HG03097 (cell line): ENCODE results near the gene CTDSP2.

Experiments used
- ATAC-seq: cut with Tn5 transposase; IDR thresholded peaks from one replicate; pipeline ENCODE4 v1.9.1; 2021; ENCODE audit not compliant: unreplicated experiment, low FRiP score

Gene CTDSP2

DNA sequence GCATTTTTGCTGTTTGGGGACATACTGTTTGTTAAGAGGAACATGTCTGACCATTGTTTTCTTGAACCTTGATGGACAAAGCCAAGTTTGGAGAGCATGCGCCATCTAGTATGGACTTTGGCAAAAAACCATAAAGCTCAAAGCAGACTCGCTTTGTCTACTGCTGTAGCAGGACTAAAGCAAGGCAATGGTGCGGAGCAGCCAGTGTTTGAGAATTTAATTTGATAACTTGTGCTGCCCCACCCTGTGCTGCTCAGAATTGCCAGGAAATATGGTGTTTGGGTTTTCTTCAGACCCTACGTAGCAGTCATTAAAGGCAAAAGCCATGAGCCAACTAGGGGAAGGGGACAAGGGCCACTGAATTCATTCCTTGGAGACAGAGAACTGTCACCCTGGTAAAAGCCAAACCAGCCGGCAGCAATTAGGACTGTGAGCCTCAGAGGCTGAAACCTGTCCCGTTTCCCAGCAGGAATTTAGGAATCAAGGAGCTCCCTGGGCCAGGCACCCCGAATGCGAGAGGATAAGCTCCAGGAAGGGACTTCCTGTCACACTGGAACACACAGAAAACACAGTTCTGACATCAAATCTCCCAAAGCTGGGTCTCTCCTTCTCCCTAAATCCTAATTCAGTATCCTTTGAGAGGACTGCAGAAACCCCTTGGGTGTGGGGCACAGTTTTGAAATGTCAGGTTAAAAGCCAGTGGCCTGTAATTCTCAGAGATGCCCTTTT, 29.1 kb downstream of the CTDSP2 start:
- ATAC-seq, result no peak

DNA sequence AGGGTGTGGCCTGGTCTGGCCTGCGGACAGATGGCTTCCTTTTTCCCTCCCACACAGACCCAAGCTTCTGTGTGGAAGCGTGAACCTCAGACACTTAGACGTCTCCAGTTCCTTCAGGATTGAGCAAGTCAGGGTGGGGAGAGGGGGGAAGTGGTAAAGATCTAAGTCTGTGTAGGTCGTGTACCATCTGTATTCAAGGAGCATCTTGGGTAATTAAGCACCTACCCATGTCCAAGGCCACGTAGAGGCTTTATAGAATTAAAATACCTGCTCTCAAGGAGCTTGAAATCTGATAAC, 29.7 kb downstream of the CTDSP2 start:
- ATAC-seq, result no peak

- ATAC-seq, result no peak
These were observed 30.3 kb downstream of the CTDSP2 start for GRCh38 chr12:57816001-57816854.

GRCh38 chr12:57815177-57816000, 31.1 kb downstream of the CTDSP2 start:
- no peak for ATAC-seq

DNA sequence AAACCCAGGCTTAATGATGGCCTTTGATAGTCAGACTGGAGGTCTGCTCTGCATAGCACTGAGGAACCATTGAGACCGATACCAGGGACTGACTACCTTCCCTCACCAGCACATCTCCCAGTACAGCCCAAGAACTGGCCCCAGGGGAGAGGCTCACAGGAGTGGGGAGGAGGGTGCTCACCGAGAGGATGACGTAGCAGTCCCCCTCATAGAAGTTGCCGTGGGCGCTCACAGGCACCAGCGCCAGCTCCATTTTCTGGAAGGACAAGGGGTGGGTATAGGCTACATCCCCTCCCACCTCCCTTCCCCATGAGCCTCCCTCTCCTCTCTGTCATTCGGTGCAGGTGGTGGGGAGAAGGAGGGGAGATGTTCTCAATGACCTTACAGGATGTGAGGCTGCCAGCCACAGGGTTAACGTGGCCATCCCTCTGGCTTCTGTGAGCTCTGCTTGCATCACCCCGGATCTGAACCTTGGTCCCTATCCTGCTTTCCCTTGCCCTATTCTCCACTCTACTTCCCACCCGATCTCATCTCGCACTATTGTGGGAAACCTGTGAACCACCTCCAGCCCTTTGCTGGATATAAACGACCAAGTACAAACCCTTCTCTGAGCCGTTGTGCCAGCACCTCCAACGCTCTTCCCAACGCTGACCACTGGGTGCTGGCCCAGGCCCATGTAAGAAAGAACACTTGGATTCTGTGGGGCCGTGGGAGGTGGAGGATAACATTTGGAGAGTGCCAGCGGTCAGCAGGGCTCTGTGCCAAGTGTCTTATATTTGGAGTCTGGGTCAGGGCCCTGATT, 32.4 kb downstream of the CTDSP2 start:
- ATAC-seq, result no peak

DNA sequence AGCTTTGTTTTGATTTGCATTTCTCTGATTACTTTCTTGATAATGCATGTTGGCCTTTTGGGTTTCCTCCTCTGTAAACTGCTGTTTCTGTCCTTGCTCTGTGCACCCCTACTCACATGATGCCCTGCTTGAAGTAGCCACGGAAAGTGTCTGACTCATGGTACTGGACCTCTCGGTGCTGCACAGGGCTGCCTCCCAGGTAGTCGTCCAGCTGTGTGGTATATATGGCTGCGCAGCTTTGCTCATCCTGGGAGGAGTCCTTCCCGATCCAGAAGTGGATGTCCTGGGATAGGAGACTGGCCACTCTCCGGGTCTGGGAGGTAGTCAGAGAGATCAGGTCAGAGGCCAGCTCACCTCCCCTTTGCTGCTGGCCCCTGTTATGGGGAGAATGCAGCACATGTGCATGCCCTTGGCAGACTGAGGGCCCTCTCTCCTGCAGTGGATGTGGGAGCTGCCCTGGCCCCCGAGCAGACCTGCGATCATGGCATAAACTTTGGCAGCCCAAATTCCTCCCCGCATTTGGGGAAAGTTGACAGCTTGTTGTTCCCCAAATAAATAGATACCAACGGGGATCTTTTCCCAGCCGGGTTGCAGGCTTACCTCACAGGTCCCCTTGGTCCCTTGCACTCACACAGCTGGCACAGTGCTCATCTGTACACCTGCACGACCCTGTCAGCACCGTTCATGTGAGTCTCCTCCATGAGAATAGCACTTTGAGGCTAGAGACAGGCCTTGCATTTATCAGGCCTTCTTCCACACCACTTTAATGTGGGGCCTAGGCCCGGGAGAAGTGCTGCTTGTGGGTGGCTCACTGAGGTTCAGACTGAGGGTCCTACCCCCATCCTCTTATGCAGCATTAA, 33.2 kb downstream of the CTDSP2 start:
- ATAC-seq, result no peak

DNA sequence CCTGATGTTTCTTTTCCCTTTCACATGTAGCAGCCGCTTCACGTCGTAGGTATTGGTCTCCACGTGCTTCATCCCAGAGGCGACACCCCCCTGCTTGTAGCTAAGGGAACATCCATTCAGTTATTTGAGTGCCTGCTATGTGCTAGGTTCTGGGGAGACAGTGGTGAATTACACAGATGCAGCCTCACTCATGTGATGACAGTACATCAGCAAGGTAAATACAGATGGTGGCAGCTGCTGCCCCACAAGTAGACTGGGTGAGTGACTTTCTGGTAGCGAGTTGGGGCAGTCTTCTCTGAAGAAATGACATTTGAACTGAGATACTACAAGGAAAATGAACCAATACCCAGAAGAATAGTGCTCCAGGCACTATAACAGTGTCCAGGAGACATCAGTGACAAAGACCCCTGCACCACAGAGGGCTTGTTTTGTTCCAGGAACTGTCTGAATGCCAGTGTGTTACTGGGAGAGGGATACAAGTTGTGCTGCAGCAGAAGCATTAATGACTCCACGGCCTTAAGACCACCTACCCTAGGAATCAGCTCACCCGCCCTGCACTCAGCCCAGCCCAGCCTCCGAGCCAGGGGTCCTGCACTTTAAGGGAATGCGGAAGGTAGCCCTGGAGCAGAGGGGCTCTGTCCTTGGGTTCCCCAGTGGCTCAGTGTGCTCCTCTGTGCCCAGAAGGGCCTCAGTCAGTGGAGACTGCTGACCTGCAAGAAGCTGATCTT, 35.3 kb downstream of the CTDSP2 start:
- no peak for ATAC-seq

DNA sequence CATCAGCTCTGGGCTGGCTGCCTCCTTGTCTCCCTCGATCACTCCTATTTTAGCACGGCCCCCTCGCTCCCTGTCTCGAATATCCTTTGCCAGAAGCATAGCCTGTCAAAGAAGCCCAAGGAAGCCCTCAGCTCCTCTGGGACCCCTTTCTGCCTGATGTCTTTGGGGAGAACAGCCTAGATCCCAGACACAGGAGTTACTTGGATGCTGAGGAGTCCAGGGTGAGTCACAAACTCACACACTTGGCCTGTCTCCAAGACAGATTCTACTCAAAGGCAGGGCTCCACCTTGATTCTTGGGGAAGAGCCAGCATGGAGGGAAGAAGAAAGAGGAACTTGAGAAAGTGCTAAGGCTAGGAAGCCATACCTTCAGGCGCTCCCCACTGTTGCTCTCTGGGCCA, 36.1 kb downstream of the CTDSP2 start:
- ATAC-seq, result no peak

GRCh38 chr12:57809425-57809824, 37.1 kb downstream of the CTDSP2 start:
- ATAC-seq, result no peak

- ATAC-seq, result no peak
These were observed 38.2 kb downstream of the CTDSP2 start for GRCh38 chr12:57808351-57808750.

DNA sequence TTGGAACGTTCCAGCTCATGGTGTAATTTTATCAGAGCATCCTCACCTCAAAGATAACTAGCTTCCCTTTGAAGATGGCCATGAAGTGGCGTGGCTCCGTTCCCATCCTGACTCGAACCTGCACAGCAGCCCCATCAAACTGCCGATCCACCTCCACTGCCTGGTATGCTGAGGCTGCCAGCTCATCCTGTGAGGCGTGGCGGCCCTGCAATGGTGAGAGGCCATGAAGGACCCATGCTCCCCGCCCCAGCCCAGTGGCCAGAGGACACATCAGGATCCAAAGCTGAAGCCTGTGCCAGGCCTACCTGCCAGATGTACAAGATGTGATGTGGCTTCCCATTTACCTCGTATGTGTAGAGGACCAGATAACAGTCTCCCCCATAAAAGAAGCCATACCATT, 39.2 kb downstream of the CTDSP2 start:
- no peak for ATAC-seq

DNA sequence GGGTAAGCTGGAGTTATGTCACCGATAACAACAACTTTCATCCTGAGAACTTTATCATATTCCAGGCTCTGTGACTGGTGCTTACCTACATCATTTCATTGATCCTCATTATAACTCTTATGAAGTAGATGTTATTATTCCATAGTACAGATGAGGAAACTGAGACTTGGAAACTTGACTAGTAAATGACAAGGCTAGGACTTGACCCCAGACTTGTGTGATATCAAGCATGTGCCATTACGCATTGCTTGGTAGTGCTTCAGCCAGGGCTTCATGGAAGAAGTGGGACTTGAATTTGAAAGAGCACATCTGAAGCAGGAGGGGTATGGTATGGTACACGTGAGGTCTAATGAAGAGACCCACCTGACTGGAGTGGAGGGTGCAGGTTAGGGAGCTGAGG, 39.9 kb downstream of the CTDSP2 start:
- ATAC-seq, result no peak

DNA sequence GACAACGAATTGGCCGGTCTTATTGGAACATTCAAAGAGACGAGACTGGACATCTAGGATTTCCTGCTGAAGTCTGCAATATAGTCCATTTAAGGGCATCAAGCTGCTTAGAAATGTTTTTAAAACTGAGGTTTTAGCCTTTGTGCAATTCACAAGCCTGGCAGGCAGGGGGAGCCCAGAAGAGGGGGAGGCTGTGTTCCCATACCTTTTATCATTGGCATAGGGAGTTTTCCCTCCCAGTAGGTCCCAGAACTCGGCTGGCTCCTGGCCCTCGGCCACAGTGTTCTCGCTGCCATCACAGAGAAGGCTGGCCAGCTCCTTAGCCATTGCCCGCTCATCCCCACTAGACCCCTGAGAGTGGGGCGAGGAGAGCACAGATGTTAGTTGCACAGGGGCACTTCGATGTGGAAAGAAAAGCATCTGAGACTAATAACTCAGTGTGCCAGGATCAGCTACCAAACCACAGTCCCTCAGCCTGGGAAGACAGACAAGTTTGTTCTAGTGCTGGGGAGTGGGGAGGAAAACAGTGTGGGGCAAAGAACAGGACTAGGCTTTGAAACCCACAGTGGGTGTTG, 43.1 kb downstream of the CTDSP2 start:
- ATAC-seq, result no peak

DNA sequence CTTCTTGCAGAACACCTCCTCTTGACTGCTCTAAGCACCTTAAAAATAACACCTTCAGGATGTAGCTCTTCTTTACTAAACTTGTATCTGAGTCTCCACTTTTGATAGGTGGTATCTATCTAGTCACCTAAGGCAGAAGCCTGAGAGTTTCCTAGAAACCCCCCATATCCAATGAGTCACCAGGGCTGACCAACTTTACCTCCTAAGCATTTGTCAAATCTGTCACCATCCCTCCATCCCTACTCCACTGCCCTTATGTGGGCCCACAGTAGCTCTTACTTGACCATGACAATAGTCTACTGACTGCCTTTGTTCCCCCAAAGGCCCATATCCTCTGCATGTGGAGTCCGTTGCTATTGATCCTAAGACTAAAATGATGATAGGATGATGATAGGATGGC, 43.9 kb downstream of the CTDSP2 start:
- ATAC-seq, result no peak

DNA sequence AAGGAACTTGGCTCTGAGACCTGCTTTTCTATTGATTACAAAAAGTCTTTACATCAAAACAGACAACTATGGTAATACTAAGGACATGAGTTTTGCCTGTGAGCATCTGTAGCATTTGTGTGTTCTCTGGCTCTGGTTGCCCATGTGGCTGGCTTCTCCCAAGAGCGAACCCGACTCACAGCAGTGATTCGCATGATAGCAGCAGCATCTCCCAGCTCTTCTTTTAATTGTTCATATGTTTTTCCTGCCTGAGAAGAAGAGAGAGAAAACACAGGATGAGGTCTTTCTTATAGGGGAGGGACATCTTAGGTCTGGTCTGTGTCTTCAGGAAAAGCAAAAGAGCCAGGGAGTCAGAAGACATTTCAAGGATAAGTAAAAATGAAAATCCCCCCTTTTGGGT, 45.6 kb downstream of the CTDSP2 start:
- no peak for ATAC-seq

DNA sequence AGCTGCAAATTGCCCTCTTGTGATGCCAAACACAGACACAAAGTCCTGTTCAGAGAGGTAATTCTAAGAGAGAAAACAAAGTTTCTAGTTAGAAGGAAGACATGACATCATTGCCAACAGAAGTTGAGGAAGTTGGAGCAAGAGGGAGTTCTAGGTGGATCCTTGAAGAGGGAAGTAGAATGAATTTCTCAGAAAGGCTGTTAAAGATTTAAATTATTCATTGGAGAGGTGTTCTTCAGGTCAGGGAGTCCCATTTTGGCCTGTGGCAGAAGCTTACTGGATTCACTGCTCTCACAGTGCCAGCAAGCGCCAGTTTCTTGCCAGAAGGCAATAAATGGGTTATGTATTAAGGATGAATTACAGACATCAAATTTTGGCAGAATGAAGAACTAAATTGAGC, 48.6 kb downstream of the CTDSP2 start:
- no peak for ATAC-seq

- ATAC-seq, result no peak
These were observed 49.5 kb downstream of the CTDSP2 start for GRCh38 chr12:57796996-57797395.

DNA sequence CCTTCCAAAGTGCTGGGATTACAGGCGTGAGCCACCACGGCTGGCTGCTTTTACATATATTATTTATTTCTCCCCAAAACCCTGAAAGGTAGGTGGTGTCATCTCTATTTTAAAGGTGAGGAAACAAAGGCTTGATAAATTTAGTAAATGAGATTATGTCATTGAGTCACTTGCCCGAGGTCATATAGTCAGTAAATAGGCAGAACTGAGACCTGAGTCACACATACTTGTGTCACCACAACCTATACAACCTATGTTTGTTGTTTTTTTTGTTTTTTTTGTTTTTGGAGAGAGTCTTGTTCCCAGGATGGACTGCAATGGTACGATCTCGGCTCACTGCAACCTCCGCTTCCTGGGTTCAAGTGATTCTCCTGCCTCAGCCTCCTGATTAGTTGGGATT, 51.2 kb downstream of the CTDSP2 start:
- ATAC-seq, result no peak

GRCh38 chr12:57793920-57794319, 52.6 kb downstream of the CTDSP2 start:
- ATAC-seq, result no peak
